Neural cell (in vitro differentiated cells): ENCODE measurements around the gene LDLRAD4. TPM values are rescaled to one million over a fixed set of nuclear protein-coding genes. Genes with fewer than 3 reads are reported as not detected.

Experiments
- H2AFZ ChIP-seq: fragments of 200-600, 300-800 bp; sonication (generic), shearing (Covaris generic); 2 replicates; pipeline ENCODE4 v1.6.0; 2014; ENCODE audit warnings: low read depth, mild to moderate bottlenecking, antibody characterized with exemption, low read length, moderate library complexity
- H3F3A ChIP-seq: fragments of 200-600 bp; shearing (Covaris generic); 2 replicates; pipeline ENCODE4 v1.6.1; 2016; ENCODE audit warnings: mild to moderate bottlenecking, moderate library complexity, mixed read lengths, antibody characterized with exemption, low read length; ENCODE audit not compliant: insufficient read depth, poor library complexity, severe bottlenecking
- H3K27ac ChIP-seq: fragments of 200-600, 300-800 bp; sonication (generic), shearing (Covaris generic); 2 replicates; pipeline ENCODE4 v1.5.1; 2014; ENCODE audit warnings: mild to moderate bottlenecking, low read length, moderate library complexity
- H3K27me3 ChIP-seq: fragments of 300-800, 200-600 bp; sonication (generic), shearing (Covaris generic); 2 replicates; pipeline ENCODE4 v1.6.0; 2014; ENCODE audit warnings: mild to moderate bottlenecking, low read depth, low read length, moderate library complexity; ENCODE audit not compliant: insufficient read depth
- H3K36me3 ChIP-seq: fragments of 300-800, 200-600 bp; sonication (generic), shearing (Covaris generic); 2 replicates; pipeline ENCODE4 v1.5.1; 2014; ENCODE audit warnings: mild to moderate bottlenecking, antibody characterized with exemption, low read length, moderate library complexity; ENCODE audit not compliant: insufficient read depth
- H3K4me2 ChIP-seq: fragments of 300-800, 200-600 bp; sonication (generic), shearing (Covaris generic); 2 replicates; pipeline ENCODE4 v1.6.0; 2014; ENCODE audit warnings: mild to moderate bottlenecking, low read length
- H3K4me3 ChIP-seq: fragments of 300-800, 200-600 bp; sonication (generic), shearing (Covaris generic); 2 replicates; pipeline ENCODE4 v1.5.1; 2014; ENCODE audit warnings: mild to moderate bottlenecking, low read length, moderate library complexity
- H3K79me2 ChIP-seq: fragments of 200-600 bp; shearing (Covaris generic); replicated peaks from 2 replicates; pipeline ENCODE4 v1.6.0; 2014; ENCODE audit warnings: mild to moderate bottlenecking, low read length, moderate library complexity; ENCODE audit not compliant: insufficient read depth
- H3K9ac ChIP-seq: fragments of 300-800, 200-600 bp; sonication (generic), shearing (Covaris generic); 2 replicates; pipeline ENCODE4 v1.6.1; 2016; ENCODE audit warnings: mild to moderate bottlenecking, low read length, mixed read lengths
- H3K9me2 ChIP-seq: fragments of 200-600 bp; shearing (Covaris generic); 2 replicates; pipeline ENCODE4 v1.6.1; 2016; ENCODE audit warnings: mild to moderate bottlenecking, low read length, mixed read lengths; ENCODE audit not compliant: insufficient read depth
- H3K9me3 ChIP-seq: fragments of 200-600, 300-800 bp; sonication (generic), shearing (Covaris generic); 2 replicates; pipeline ENCODE4 v1.6.1; 2016; ENCODE audit warnings: mild to moderate bottlenecking, mixed run types, low read length, moderate library complexity, mixed read lengths
- H4K20me1 ChIP-seq: fragments of 200-600 bp; shearing (Covaris generic); 2 replicates; pipeline ENCODE4 v1.6.1; 2016; ENCODE audit warnings: mild to moderate bottlenecking, mixed run types; ENCODE audit not compliant: insufficient read depth
- CTCF ChIP-seq: fragments of 450-650 bp; IDR thresholded peaks from 2 replicates; pipeline ENCODE4 v1.5.1; 2014; ENCODE audit warnings: antibody characterized with exemption, mild to moderate bottlenecking, moderate library complexity; ENCODE audit not compliant: poor library complexity, severe bottlenecking
- EP300 ChIP-seq: fragments of 450-650 bp; conservative IDR thresholded peaks from 2 replicates; pipeline ENCODE4 v1.6.1; 2014; ENCODE audit warnings: antibody characterized with exemption, mild to moderate bottlenecking, moderate library complexity; ENCODE audit not compliant: poor library complexity, severe bottlenecking
- EZH2 ChIP-seq: fragments of 200-600, 300-800 bp; shearing (Covaris generic), sonication (generic); IDR thresholded peaks from 2 replicates; pipeline ENCODE4 v1.6.1; 2014; ENCODE audit warnings: antibody characterized with exemption, low read length, borderline replicate concordance, mild to moderate bottlenecking; ENCODE audit not compliant: insufficient read depth, poor library complexity, severe bottlenecking
- MXI1 ChIP-seq: fragments of 450-650 bp; conservative IDR thresholded peaks from 2 replicates; pipeline ENCODE4 v1.6.1; 2014; ENCODE audit warnings: antibody characterized with exemption, mild to moderate bottlenecking; ENCODE audit not compliant: poor library complexity, severe bottlenecking
- POLR2AphosphoS5 ChIP-seq: IDR thresholded peaks from 2 replicates; pipeline ENCODE4 v1.6.1; 2012
- RAD21 ChIP-seq: fragments of 450-650 bp; conservative IDR thresholded peaks from 2 replicates; pipeline ENCODE4 v1.6.1; 2014; ENCODE audit warnings: antibody characterized with exemption, mild to moderate bottlenecking, moderate library complexity
- REST ChIP-seq: IDR thresholded peaks from 2 replicates; pipeline ENCODE4 v1.6.1; 2012; ENCODE audit warnings: borderline replicate concordance
- SMC3 ChIP-seq: fragments of 450-650 bp; conservative IDR thresholded peaks from 2 replicates; pipeline ENCODE4 v1.6.1; 2014; ENCODE audit warnings: antibody characterized with exemption, mild to moderate bottlenecking, moderate library complexity; ENCODE audit not compliant: poor library complexity
- TAF1 ChIP-seq: IDR thresholded peaks from 2 replicates; pipeline ENCODE4 v1.6.1; 2012; ENCODE audit warnings: low read depth
- polyA plus RNA-seq: library from polyadenylated mRNA; depleted of rRNA; stranded (reverse); fragments of >200 nt; gene quantifications from 2 replicates; pipeline ENCODE4 v1.2.3, GENCODE V29; 2014

Gene LDLRAD4
- polyA plus RNA-seq, 1 donor from 2014 or later = 3.7 TPM

- Histone ChIP-seq H3F3A (no peaks in the 10 kb centered on the region), H3K4me2 (no peak overlapping the region), H3K79me2 (no peaks in the 10 kb centered on the region), H2AFZ (no peak overlapping the region), H3K9ac (no peak overlapping the region), H3K27me3 (no peaks in the 10 kb centered on the region), H3K27ac (no peak overlapping the region), H3K36me3 (no peaks in the 10 kb centered on the region), H4K20me1 (no peaks in the 10 kb centered on the region), H3K4me3 (no peak overlapping the region), H3K9me3 (no peaks in the 10 kb centered on the region), H3K9me2 (no peaks in the 10 kb centered on the region)
- TF ChIP-seq SMC3 (no peak), EZH2 (no peak), EP300 (no peak), RAD21 (no peak), REST (no peak), POLR2AphosphoS5 (no peak), TAF1 (no peak), MXI1 (no peak), CTCF (no peak)
Observed at GRCh38 chr18:13555192-13555591, 336.6 kb downstream of the LDLRAD4 start.

GRCh38 chr18:13555865-13556264 lies 337.3 kb downstream of the LDLRAD4 start:
- no peaks in the 10 kb centered on the region for H3F3A ChIP-seq
- TF ChIP-seq MXI1 = no peak
- TF ChIP-seq EZH2 = no peak
- TF ChIP-seq TAF1 = no peak
- no peak for TF ChIP-seq REST
- no peak for TF ChIP-seq CTCF
- no peak overlapping the region for H3K27ac ChIP-seq
- no peaks in the 10 kb centered on the region for H3K9me2 ChIP-seq
- no peak overlapping the region for H3K9ac ChIP-seq
- H3K9me3 ChIP-seq = no peaks in the 10 kb centered on the region
- H3K4me3 ChIP-seq = no peak overlapping the region
- no peaks in the 10 kb centered on the region for H3K79me2 ChIP-seq
- no peak overlapping the region for H2AFZ ChIP-seq
- H3K27me3 ChIP-seq = no peaks in the 10 kb centered on the region
- H3K4me2 ChIP-seq = no peak overlapping the region
- no peaks in the 10 kb centered on the region for H4K20me1 ChIP-seq
- H3K36me3 ChIP-seq = no peaks in the 10 kb centered on the region
